ENCODE results near the gene AUTS2.

DNA sequence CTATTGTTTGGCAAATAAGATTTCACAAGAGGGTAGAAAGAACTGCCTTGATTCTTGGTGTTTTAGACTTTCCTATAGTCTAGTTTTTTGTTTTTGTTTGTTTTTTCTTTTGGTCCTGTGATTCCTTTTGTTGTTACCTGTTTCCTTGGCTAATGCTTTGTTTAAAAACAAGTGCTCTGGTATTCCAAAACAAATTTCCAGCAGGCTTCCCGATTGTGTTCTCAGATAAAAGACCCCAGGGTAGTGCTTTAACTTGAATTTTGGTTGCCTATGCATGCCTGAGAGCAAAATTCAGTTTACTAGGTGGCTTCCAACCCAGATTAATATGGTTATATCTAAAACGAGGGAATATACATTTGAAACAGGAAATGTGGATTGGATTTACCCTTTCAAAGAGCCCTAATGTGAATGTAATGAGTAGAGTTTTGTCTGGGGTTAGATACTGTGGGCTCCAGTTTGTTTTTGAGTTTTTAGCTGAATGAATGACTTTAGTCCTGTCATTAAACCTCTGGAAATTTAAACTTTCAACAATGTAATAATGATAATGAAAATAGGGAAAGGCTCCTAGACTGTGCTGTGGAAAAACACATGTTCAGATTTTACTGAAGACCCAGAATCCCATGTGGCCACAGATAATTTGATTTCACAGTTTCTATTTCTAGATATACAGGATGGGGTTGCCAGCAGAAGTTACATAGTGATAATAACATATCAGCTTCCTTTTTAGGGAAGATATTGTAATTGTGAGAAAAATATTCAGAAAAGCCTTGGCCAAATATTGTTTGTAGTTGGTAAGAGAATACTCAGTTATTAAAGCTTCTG, 23.9 kb downstream of the AUTS2 start:
- no peak for TF ChIP-seq CTCF (IDR thresholded peaks at IDR 0.05 in 8 of 11, conservative IDR thresholded peaks at IDR 0.05 in 3 of 11)
- TF ChIP-seq POLR2A (IDR thresholded peaks at IDR 0.05): no peak
- TF ChIP-seq POLR2AphosphoS5 (IDR thresholded peaks at IDR 0.05): no peak

All from spleen (tissue), 7 donors.